SJSA1 (cell line): Measurements from ENCODE around the gene TMEM131L. TPM values are rescaled to one million over a fixed set of nuclear protein-coding genes. Genes with fewer than 3 reads are reported as not detected.
"Not testable (repeated sequence)": the region's sequence is repeated elsewhere in the genome, so short reads cannot be mapped to it uniquely, and the experiment has no call there.

Experiments
- DNase-seq, 2 experiments: peaks; one replicate each; pipeline ENCODE4 v3.0.0-alpha.2; 2015 to 2020; ENCODE audit warnings: low spot score in 2 of 2, low read depth in 1 of 2
- H3K27ac ChIP-seq: fragments of 250-450 bp; sonication (Bioruptor Pico); 2 replicates; pipeline ENCODE4 v1.5.1; 2020; ENCODE audit warnings: mild to moderate bottlenecking, moderate library complexity
- H3K27me3 ChIP-seq: fragments of 250-450 bp; sonication (Bioruptor Pico); replicated peaks from 2 replicates; pipeline ENCODE4 v1.5.1; 2020; ENCODE audit warnings: mild to moderate bottlenecking, moderate library complexity
- H3K36me3 ChIP-seq: fragments of 250-450 bp; sonication (Bioruptor Pico); 2 replicates; pipeline ENCODE4 v1.5.1; 2020; ENCODE audit warnings: mild to moderate bottlenecking
- H3K4me1 ChIP-seq: fragments of 250-450 bp; sonication (Bioruptor Pico); replicated peaks from 2 replicates; pipeline ENCODE4 v1.6.1; 2021; ENCODE audit warnings: mild to moderate bottlenecking
- H3K4me3 ChIP-seq: fragments of 250-450 bp; sonication (Bioruptor Pico); 2 replicates; pipeline ENCODE4 v1.5.1; 2020; ENCODE audit warnings: mild to moderate bottlenecking
- H3K9me3 ChIP-seq: fragments of 250-450 bp; sonication (Bioruptor Pico); replicated peaks from 2 replicates; pipeline ENCODE4 v1.5.1; 2020; ENCODE audit warnings: mild to moderate bottlenecking
- total RNA-seq: library from RNA; depleted of rRNA; stranded (reverse); fragments of >200 nt; shearing (Covaris generic); gene quantifications from 2 replicates; pipeline ENCODE4 v1.2.3, GENCODE V29; 2014

The TMEM131L gene
- total RNA-seq, 1 experiment from 2014 or later = 12.7 TPM

- H3K27me3 ChIP-seq = no peaks in the 10 kb centered on the region
- no peaks in the 10 kb centered on the region for H3K36me3 ChIP-seq
- H3K4me3 ChIP-seq = no peak overlapping the region
- H3K9me3 ChIP-seq = no peaks in the 10 kb centered on the region
- DNase-seq = no peak
- no peak overlapping the region for H3K27ac ChIP-seq
- H3K4me1 ChIP-seq = peaks cover 8% of the 10 kb centered on the region
Observed at GRCh38 chr4:153433754-153434105, 32.4 kb upstream of the TMEM131L start.

DNA sequence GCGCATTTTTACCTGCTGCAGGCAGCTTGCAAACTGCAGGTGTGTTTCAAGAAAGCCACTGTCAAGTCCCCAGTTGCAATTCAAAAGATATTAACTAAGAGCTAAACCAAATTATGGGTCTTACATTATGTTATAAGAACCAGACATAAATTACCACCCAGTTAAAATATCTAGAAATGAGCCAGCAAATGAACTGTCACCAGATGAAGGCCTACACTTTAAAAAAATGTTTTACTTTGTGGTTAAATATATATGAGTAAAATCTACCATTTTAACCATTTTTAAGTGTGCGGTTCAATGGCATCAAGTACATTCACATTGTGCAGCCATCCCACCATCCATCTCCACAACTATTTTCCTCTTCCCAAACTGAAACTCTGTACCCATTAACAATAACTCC is 32.0 kb upstream of the TMEM131L start:
- H3K36me3 ChIP-seq = no peaks in the 10 kb centered on the region
- H3K4me3 ChIP-seq = no peak overlapping the region
- no peaks in the 10 kb centered on the region for H3K9me3 ChIP-seq
- no peak overlapping the region for H3K27ac ChIP-seq
- no peaks in the 10 kb centered on the region for H3K27me3 ChIP-seq
- no peak for DNase-seq
- peaks cover 5% of the 10 kb centered on the region for H3K4me1 ChIP-seq

GRCh38 chr4:153438916-153439756 is 27.0 kb upstream of the TMEM131L start:
- H3K36me3 ChIP-seq = no peaks in the 10 kb centered on the region
- H3K4me1 ChIP-seq = no peaks in the 10 kb centered on the region
- H3K9me3 ChIP-seq = no peaks in the 10 kb centered on the region
- H3K4me3 ChIP-seq = no peak overlapping the region
- DNase-seq = peak in 1 of 2 experiments; percentile 6
- H3K27me3 ChIP-seq = no peaks in the 10 kb centered on the region
- H3K27ac ChIP-seq = no peak overlapping the region

DNA sequence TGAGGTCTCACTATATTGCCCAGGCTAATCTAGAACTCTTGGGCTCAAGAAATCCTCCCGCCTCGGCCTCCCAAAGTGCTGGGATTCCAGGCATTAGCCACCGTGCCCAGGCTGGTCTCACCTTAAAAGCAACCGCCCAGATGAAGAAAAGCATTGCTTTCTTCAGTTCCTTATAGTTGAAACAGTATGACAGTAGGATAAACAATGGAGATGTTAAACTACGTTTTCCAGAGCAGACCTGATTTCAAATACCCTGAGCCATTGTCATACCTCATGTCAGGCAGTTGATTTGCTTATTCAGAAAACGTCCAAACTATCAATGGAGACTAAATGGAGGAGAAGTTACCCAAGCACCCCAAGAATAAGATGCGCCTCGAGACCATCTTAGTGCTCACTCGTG is 26.3 kb upstream of the TMEM131L start:
- H3K4me1 ChIP-seq = no peaks in the 10 kb centered on the region
- H3K9me3 ChIP-seq = no peaks in the 10 kb centered on the region
- no peaks in the 10 kb centered on the region for H3K27me3 ChIP-seq
- H3K4me3 ChIP-seq = no peak overlapping the region
- peak in 1 of 2 experiments; percentile 11 for DNase-seq
- no peak overlapping the region for H3K27ac ChIP-seq
- H3K36me3 ChIP-seq = no peaks in the 10 kb centered on the region

GRCh38 chr4:153440475-153440874 is 25.7 kb upstream of the TMEM131L start:
- H3K27me3 ChIP-seq = no peaks in the 10 kb centered on the region
- H3K4me3 ChIP-seq = no peak overlapping the region
- no peaks in the 10 kb centered on the region for H3K4me1 ChIP-seq
- DNase-seq = no peak
- H3K36me3 ChIP-seq = no peaks in the 10 kb centered on the region
- no peak overlapping the region for H3K27ac ChIP-seq
- no peaks in the 10 kb centered on the region for H3K9me3 ChIP-seq

DNA sequence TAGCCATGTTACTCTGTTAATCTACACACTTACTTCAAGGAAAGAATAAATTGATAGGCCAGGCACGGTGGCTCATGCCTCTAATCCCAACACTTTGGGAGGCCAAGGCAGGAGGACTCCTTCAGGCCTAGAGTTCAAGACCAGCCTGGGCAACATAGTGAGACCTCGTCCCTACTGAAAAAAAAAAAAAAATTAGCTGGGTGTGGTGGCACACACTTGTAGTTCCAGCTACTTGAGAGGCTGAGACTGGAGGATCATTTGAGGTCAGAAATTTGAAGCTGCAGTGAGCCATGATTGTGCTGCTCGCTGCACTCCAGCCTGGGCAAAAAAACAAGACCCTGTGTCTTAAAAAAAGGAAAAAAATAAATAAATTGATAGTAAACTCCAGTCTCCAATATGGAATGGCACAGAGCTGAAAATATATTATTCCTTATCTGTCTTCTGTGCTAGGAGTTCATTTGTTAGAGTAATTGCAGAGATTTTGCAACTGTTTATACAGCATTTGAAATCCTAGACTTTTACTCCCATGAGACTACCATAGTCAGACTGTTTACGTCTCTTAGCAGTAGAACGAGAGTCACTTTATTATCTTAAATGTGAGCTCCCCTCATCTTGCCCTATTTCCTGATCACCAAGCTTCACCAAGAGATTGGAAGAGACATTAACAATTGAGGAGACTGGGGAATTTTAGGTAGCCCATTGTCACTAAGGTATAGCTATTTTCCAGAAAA is 18.8 kb upstream of the TMEM131L start:
- DNase-seq = no peak
- Histone ChIP-seq H3K27me3 (no peaks in the 10 kb centered on the region), H3K27ac (no peak overlapping the region), H3K36me3 (no peaks in the 10 kb centered on the region), H3K4me3 (no peak overlapping the region), H3K4me1 (peaks cover 9% of the 10 kb centered on the region), H3K9me3 (no peaks in the 10 kb centered on the region)

GRCh38 chr4:153448003-153448731 is 18.0 kb upstream of the TMEM131L start:
- no peaks in the 10 kb centered on the region for H3K9me3 ChIP-seq
- peaks cover 9% of the 10 kb centered on the region for H3K4me1 ChIP-seq
- no peak for DNase-seq
- no peaks in the 10 kb centered on the region for H3K36me3 ChIP-seq
- H3K27me3 ChIP-seq = no peaks in the 10 kb centered on the region
- no peak overlapping the region for H3K27ac ChIP-seq
- no peak overlapping the region for H3K4me3 ChIP-seq

DNA sequence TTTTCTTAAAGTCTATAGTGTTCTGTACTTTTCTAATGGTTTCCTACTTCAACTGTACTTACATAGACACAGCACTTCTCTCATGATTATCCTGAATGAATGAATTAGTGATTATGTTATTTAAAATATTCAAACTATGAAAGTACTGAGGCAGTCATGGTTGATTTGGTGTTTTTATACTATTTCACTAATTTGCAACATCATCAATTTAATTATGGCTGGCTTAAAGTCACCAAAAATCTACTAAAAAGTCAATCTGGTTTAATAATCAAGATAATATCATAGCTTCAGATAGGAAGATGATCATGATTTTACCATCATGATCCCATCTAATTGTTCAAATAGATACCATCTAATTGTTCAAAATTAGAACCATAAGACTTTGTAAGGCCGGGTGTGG is 16.8 kb upstream of the TMEM131L start:
- DNase-seq = no peak
- no peaks in the 10 kb centered on the region for H3K36me3 ChIP-seq
- H3K9me3 ChIP-seq = no peaks in the 10 kb centered on the region
- no peak overlapping the region for H3K27ac ChIP-seq
- H3K4me1 ChIP-seq = peaks cover 9% of the 10 kb centered on the region
- no peaks in the 10 kb centered on the region for H3K27me3 ChIP-seq
- no peak overlapping the region for H3K4me3 ChIP-seq

- Histone ChIP-seq H3K4me3 (no peak overlapping the region), H3K36me3 (no peaks in the 10 kb centered on the region), H3K9me3 (no peaks in the 10 kb centered on the region), H3K27ac (no peak overlapping the region), H3K4me1 (peaks cover 9% of the 10 kb centered on the region), H3K27me3 (no peaks in the 10 kb centered on the region)
- no peak for DNase-seq
Observed at GRCh38 chr4:153450544-153450917, 15.6 kb upstream of the TMEM131L start.

DNA sequence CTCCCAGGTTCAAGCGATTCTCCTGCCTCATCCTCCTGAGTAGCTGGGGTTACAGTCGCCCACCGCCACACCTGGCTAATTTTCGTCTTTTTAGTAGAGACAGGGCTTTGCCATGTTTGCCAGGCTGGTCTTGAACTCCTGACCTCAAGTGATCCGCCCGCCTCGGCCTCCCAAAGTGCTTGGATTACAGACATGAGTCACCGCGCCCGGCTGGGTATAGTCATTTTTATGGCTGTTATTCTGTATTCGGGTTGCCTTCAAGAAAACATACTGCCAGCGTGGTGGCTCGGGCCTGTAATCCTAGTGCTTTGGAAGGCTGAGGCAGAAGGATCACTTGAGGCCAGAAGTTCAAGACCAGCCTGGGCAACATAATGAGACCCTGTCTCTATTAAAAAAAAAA is 15.0 kb upstream of the TMEM131L start:
- H3K27me3 ChIP-seq, H3K9me3 ChIP-seq, H3K4me1 ChIP-seq, H3K4me3 ChIP-seq, H3K36me3 ChIP-seq, H3K27ac ChIP-seq: not testable (repeated sequence)
- peak in 1 of 2 experiments; percentile 50 for DNase-seq

DNA sequence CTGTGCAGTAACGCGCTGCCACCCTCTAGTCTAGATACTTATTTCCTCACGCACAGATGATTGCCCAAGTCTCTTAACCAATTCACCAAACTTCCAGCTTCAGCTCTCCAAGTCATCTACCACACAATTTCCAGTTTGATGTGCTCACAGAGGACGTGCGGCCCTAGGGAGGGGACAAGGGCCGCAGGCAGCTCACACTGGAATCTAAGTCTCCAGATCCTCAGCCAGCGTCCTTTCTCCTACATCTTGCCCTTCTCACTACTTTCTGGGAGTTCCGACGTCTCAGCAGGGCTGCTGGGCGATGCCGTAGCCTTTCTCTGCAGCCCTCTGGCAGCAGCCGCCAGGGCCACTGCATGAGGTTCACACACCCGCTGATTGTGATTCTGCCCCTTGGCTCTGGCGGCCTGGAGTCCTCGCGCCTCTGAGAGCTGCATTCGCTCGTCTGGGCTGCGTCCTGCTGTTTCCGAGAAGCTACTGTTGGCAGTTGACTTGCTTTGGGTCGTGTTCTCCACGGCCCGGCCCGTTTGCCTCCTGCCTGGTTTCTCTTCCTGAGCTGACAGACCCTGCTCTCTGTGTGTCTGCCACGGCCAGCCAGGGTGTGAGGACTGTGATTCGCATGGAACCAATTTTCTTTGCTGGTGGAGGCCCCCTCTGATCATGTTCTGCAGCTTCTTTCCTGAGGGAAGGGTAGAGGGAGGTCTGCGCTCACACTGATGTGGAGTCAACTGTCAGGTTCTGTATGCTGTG is 14.1 kb upstream of the TMEM131L start:
- Histone ChIP-seq H3K27me3 (no peaks in the 10 kb centered on the region), H3K36me3 (no peaks in the 10 kb centered on the region), H3K27ac (no peak overlapping the region), H3K4me1 (peaks cover 9% of the 10 kb centered on the region), H3K4me3 (no peak overlapping the region), H3K9me3 (no peaks in the 10 kb centered on the region)
- DNase-seq = no peak

DNA sequence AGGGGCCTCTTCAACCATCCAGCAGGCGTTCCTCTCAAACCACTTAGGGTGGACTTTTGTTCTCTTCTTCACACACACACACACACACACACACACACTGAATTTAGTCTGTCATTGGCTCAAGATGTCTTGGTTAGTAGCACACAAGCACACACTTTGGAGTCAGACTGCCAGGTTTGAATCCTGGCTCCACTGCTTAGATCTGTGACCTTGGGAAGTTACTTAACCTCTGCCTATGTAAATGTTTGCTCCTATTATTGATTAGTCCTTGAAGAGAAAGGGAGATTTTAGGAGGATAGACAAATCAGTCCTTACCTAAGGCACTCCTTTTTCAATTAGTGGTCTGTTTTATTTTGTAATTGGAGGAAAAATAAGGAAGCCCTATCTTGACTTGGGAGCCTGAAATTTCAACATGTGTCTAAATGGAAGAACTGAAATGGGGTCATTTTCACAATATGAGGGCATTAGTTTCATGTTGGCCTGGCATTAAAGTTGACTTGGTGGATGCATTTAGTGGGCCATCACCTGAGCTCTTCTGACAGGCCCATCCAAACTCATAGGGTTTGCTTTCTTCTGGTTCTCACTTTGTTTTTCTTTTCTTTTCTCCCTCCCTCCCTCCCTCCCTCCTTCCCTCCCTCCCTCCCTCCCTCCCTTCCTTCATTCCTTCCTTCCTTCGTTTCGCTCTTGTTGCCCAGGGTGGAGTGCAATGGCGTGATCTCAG is 13.3 kb upstream of the TMEM131L start:
- H3K27me3 ChIP-seq = no peaks in the 10 kb centered on the region
- H3K4me3 ChIP-seq = no peak overlapping the region
- no peaks in the 10 kb centered on the region for H3K36me3 ChIP-seq
- DNase-seq = no peak
- no peaks in the 10 kb centered on the region for H3K9me3 ChIP-seq
- no peak overlapping the region for H3K27ac ChIP-seq
- H3K4me1 ChIP-seq = peaks cover 9% of the 10 kb centered on the region

- H3K4me3 ChIP-seq = no peak overlapping the region
- H3K27ac ChIP-seq = no peak overlapping the region
- H3K9me3 ChIP-seq = no peaks in the 10 kb centered on the region
- no peaks in the 10 kb centered on the region for H3K27me3 ChIP-seq
- H3K36me3 ChIP-seq = no peaks in the 10 kb centered on the region
- peaks cover 5% of the 10 kb centered on the region for H3K4me1 ChIP-seq
- no peak for DNase-seq
Observed at GRCh38 chr4:153453402-153453801, 12.8 kb upstream of the TMEM131L start.
